Vagina (tissue), 2 donors: Measurements from ENCODE around the gene GPR31.
"Not testable (repeated sequence)": the region's sequence is repeated elsewhere in the genome, so short reads cannot be mapped to it uniquely, and the experiment has no call there.

Experiments
- POLR2AphosphoS5 ChIP-seq, 2 donors: sonication (generic); formaldehyde crosslinking; IDR thresholded peaks; one replicate each; pipeline ENCODE4 v1.9.0; 2017; ENCODE audit warnings: antibody characterized with exemption in 2 of 2, mild to moderate bottlenecking in 2 of 2, low read depth in 1 of 2; ENCODE audit not compliant: insufficient read depth in 1 of 2
- TF ChIP-seq, protein P1 (sequence below), 3 experiments: fragments of 450-650 bp in 2 of 3; fragments of 200-600 bp in 1 of 3; sonication (generic) in 1 of 3; IDR thresholded peaks; one replicate each; pipeline ENCODE4 v1.5.1; 2017 to 2019; ENCODE audit warnings: antibody characterized with exemption in 3 of 3, mild to moderate bottlenecking in 2 of 3, moderate library complexity in 2 of 3

DNA sequence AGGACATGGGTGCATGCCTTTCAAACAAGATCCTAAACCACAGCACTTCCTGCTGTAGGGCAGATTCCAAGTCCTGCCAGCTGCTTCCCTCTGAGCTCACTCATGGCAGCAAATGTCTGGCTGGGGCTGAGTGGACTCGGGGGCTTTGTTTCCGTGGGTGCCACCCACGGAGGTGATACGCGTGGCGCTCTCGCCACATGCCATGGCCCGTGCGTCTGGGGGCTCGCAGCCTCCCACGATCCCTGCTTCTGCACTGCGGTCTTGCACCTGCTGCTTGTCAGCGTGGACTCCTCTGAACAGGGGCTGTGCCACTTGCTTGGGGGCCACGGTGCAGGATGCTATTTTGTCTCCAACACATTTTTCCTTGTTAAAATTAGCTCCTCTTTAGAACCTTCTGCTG is 19.5 kb upstream of the GPR31 start:
- TF ChIP-seq, protein P1, sequence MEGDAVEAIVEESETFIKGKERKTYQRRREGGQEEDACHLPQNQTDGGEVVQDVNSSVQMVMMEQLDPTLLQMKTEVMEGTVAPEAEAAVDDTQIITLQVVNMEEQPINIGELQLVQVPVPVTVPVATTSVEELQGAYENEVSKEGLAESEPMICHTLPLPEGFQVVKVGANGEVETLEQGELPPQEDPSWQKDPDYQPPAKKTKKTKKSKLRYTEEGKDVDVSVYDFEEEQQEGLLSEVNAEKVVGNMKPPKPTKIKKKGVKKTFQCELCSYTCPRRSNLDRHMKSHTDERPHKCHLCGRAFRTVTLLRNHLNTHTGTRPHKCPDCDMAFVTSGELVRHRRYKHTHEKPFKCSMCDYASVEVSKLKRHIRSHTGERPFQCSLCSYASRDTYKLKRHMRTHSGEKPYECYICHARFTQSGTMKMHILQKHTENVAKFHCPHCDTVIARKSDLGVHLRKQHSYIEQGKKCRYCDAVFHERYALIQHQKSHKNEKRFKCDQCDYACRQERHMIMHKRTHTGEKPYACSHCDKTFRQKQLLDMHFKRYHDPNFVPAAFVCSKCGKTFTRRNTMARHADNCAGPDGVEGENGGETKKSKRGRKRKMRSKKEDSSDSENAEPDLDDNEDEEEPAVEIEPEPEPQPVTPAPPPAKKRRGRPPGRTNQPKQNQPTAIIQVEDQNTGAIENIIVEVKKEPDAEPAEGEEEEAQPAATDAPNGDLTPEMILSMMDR (IDR thresholded peaks at IDR 0.05), result not testable (repeated sequence)
- TF ChIP-seq POLR2AphosphoS5 (IDR thresholded peaks at IDR 0.05; ENCODE audit: insufficient read depth in 1 of 2, low read depth in 1 of 2), result not testable (repeated sequence)
